ENCODE measurements around the gene NEDD4L. TPM values are rescaled to one million over a fixed set of nuclear protein-coding genes. Genes with fewer than 3 reads are reported as not detected.

The NEDD4L gene
- total and polyA plus RNA-seq, 5 donors from 2014 or later = 4.4 to 19.6 (median 7.8) TPM

DNA sequence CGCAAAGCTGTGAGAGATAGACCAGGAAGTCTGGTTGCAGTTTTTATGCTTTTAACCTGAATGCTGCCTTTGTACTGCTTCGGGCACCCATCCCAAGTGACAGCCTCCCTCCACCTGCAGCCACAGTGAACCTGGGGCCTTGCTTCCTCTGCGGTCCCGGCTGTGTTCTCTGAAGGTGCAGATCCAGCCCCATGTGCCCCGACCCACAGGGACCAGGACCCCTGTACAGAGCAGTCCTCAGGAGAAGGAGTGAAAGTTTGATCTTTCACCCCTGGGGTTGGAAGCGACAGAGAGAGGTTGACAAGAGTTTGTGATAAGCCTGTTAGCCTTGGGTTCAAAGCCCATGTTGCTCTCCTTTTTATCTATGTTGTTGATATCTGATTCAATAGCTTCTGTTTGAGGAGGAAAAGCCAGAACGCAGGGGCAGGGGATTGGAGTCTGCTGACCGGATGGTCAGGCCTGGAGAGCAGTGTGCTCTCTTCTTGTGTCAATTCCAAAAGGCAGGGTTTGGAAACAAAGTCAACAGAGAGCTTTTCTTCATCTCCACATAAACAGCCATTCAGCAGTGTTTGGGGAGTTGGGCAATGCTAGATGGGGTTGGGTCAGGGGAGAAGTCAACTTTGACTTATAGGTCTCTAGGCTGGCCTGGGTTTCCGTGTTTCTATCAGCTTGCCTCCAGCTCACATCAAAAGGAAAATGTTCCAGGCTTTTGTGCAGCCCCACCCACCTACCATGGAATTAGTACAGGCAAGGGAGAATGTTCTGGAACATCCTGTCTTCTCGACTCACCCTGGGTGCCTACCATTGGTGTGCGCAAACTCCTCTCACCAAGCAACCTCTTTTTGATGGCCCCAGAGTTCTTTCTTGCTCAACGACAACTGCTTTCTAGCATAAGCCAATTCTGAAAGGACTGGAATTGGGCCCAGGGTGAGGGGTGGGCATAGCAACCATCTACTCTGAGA lies 369.9 kb downstream of the NEDD4L start:
- no peaks in the 10 kb centered on the region for H3K9me3 Mint-ChIP-seq

GRCh38 chr18:58416014-58416703 lies 372.1 kb downstream of the NEDD4L start:
- Mint-ChIP-seq H3K27me3 (peaks cover 25% of the 10 kb centered on the region), H3K36me3 (no peaks in the 10 kb centered on the region), H3K9me3 (peaks cover 0 to 5% (median 0%) of the 10 kb centered on the region in 7 donors), H3K4me1 (no peaks in the 10 kb centered on the region), H3K4me3 (no peak overlapping the region), H3K27ac (no peak overlapping the region)
- H3K27ac ChIP-seq (ENCODE audit: insufficient read depth, low read length, poor library complexity, severe bottlenecking) = no peak overlapping the region
- DNase-seq = no peak
- ATAC-seq (ENCODE audit: low read depth in 2 of 2) = no peak
- H3K36me3 ChIP-seq (ENCODE audit: control insufficient read depth, insufficient read depth, low read length) = no peaks in the 10 kb centered on the region
- H3K4me3 ChIP-seq (ENCODE audit: low read depth, low read length) = no peak overlapping the region
- no peaks in the 10 kb centered on the region for H3K27me3 ChIP-seq (ENCODE audit: control insufficient read depth, insufficient read depth, low read length)
- no peaks in the 10 kb centered on the region for H3K4me1 ChIP-seq (ENCODE audit: control insufficient read depth, insufficient read depth, low read length, poor library complexity, severe bottlenecking)
- H3K9me3 ChIP-seq (ENCODE audit: control insufficient read depth in 2 of 2, low read length in 2 of 2) = no peaks in the 10 kb centered on the region

More for the DNA sequence above, 369.9 kb downstream of the NEDD4L start:
- Histone ChIP-seq H3K4me1 (ENCODE audit: control insufficient read depth, insufficient read depth, low read length, poor library complexity, severe bottlenecking) (no peaks in the 10 kb centered on the region), H3K9me3 (ENCODE audit: control insufficient read depth in 2 of 2, low read length in 2 of 2) (no peaks in the 10 kb centered on the region), H3K4me3 (ENCODE audit: low read depth, low read length) (no peak overlapping the region), H3K27ac (ENCODE audit: insufficient read depth, low read length, poor library complexity, severe bottlenecking) (no peak overlapping the region), H3K27me3 (ENCODE audit: control insufficient read depth, insufficient read depth, low read length) (no peaks in the 10 kb centered on the region), H3K36me3 (ENCODE audit: control insufficient read depth, insufficient read depth, low read length) (no peaks in the 10 kb centered on the region)
- DNase-seq = no peak
- ATAC-seq (ENCODE audit: low read depth in 2 of 2) = no peak
- Mint-ChIP-seq H3K27me3 (peaks cover 26% of the 10 kb centered on the region), H3K36me3 (no peaks in the 10 kb centered on the region), H3K4me3 (no peak overlapping the region), H3K27ac (no peak overlapping the region), H3K4me1 (no peaks in the 10 kb centered on the region)

DNA sequence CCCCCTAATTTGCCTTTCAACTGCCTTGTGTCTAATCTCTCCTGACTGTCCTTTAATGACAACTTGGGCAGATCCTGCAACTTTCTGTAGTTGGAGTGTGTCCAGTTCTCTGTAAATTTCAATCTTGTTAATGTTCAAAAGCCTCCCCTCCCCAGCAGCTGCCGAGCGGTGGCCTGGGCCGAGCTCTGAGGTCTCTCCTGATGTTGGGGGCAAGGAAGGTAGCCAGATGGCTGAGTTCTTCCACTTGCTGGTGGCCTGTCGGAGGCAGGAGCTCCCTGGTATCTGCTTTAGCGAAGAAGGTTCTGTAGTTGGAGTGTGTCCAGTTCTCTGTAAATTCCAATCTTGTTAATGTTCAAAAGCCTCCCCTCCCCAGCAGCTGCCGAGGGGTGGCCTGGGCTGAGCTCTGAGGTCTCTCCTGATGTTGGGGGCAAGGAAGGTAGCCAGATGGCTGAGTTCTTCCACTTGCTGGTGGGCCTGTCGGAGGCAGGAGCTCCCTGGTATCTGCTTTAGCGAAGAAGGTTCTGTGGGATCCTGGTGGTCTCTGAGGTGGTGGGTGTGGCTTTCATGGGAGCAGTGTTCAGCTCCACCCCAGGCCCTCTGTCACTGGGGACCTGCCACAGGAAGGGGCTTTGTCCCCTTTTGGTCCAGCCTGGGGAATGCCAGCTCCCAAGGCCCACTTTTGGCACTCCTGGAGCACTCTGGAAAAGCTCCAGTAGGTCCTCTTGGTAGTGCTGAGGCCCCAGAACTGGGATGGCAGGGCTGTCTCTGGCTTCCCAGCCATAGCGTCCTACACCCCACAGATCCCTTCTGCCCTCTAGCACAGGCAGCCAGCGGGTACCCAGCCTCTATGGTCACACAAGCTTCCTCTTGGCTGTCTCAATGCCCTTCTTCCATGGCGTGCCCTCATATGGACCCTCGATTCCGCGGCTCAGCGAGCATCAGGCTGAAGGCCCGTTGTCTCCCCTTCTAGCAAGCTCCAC lies 373.0 kb downstream of the NEDD4L start:
- Mint-ChIP-seq H3K4me3 (no peak overlapping the region), H3K36me3 (no peaks in the 10 kb centered on the region), H3K27ac (no peak overlapping the region), H3K4me1 (no peaks in the 10 kb centered on the region), H3K27me3 (peaks cover 22% of the 10 kb centered on the region), H3K9me3 (peaks cover 0 to 5% (median 0%) of the 10 kb centered on the region in 7 donors)
- H3K27ac ChIP-seq (ENCODE audit: insufficient read depth, low read length, poor library complexity, severe bottlenecking) = no peak overlapping the region
- no peaks in the 10 kb centered on the region for H3K27me3 ChIP-seq (ENCODE audit: control insufficient read depth, insufficient read depth, low read length)
- H3K4me1 ChIP-seq (ENCODE audit: control insufficient read depth, insufficient read depth, low read length, poor library complexity, severe bottlenecking) = no peaks in the 10 kb centered on the region
- ATAC-seq (ENCODE audit: low read depth in 2 of 2) (no peak), DNase-seq (no peak)
- H3K36me3 ChIP-seq (ENCODE audit: control insufficient read depth, insufficient read depth, low read length) = no peaks in the 10 kb centered on the region
- no peaks in the 10 kb centered on the region for H3K9me3 ChIP-seq (ENCODE audit: control insufficient read depth in 2 of 2, low read length in 2 of 2)
- no peak overlapping the region for H3K4me3 ChIP-seq (ENCODE audit: low read depth, low read length)

- no peak for DNase-seq
- H3K36me3 ChIP-seq (ENCODE audit: control insufficient read depth, insufficient read depth, low read length) = no peaks in the 10 kb centered on the region
- H3K27me3 ChIP-seq (ENCODE audit: control insufficient read depth, insufficient read depth, low read length) = no peaks in the 10 kb centered on the region
- no peak overlapping the region for H3K27ac ChIP-seq (ENCODE audit: insufficient read depth, low read length, poor library complexity, severe bottlenecking)
- H3K27me3 Mint-ChIP-seq = peaks cover 21% of the 10 kb centered on the region
- no peak overlapping the region for H3K27ac Mint-ChIP-seq
- H3K36me3 Mint-ChIP-seq = no peaks in the 10 kb centered on the region
- no peaks in the 10 kb centered on the region for H3K4me1 ChIP-seq (ENCODE audit: control insufficient read depth, insufficient read depth, low read length, poor library complexity, severe bottlenecking)
- no peaks in the 10 kb centered on the region for H3K4me1 Mint-ChIP-seq
- ATAC-seq (ENCODE audit: low read depth in 2 of 2) = no peak
- no peak overlapping the region for H3K4me3 ChIP-seq (ENCODE audit: low read depth, low read length)
- no peaks in the 10 kb centered on the region for H3K9me3 ChIP-seq (ENCODE audit: control insufficient read depth in 2 of 2, low read length in 2 of 2)
- no peak overlapping the region for H3K4me3 Mint-ChIP-seq
- peaks cover 0 to 5% (median 0%) of the 10 kb centered on the region in 7 donors for H3K9me3 Mint-ChIP-seq
Observed at GRCh38 chr18:58417752-58418151, 373.7 kb downstream of the NEDD4L start.

GRCh38 chr18:58418361-58418760 lies 374.3 kb downstream of the NEDD4L start:
- H3K4me1 ChIP-seq (ENCODE audit: control insufficient read depth, insufficient read depth, low read length, poor library complexity, severe bottlenecking) = no peaks in the 10 kb centered on the region
- H3K9me3 Mint-ChIP-seq = peaks cover 0 to 5% (median 0%) of the 10 kb centered on the region in 7 donors
- no peaks in the 10 kb centered on the region for H3K4me1 Mint-ChIP-seq
- H3K4me3 Mint-ChIP-seq = no peak overlapping the region
- no peaks in the 10 kb centered on the region for H3K36me3 Mint-ChIP-seq
- H3K9me3 ChIP-seq (ENCODE audit: control insufficient read depth in 2 of 2, low read length in 2 of 2) = no peaks in the 10 kb centered on the region
- peaks cover 24% of the 10 kb centered on the region for H3K27me3 Mint-ChIP-seq
- no peak overlapping the region for H3K27ac ChIP-seq (ENCODE audit: insufficient read depth, low read length, poor library complexity, severe bottlenecking)
- no peak overlapping the region for H3K4me3 ChIP-seq (ENCODE audit: low read depth, low read length)
- no peak for ATAC-seq (ENCODE audit: low read depth in 2 of 2)
- no peaks in the 10 kb centered on the region for H3K36me3 ChIP-seq (ENCODE audit: control insufficient read depth, insufficient read depth, low read length)
- no peak for DNase-seq
- H3K27me3 ChIP-seq (ENCODE audit: control insufficient read depth, insufficient read depth, low read length) = no peaks in the 10 kb centered on the region
- no peak overlapping the region for H3K27ac Mint-ChIP-seq

- ATAC-seq (ENCODE audit: low read depth in 2 of 2) (no peak), DNase-seq (no peak)
- Mint-ChIP-seq H3K36me3 (no peaks in the 10 kb centered on the region), H3K4me1 (no peaks in the 10 kb centered on the region), H3K9me3 (peaks cover 0 to 5% (median 0%) of the 10 kb centered on the region in 7 donors), H3K4me3 (no peak overlapping the region), H3K27ac (no peak overlapping the region), H3K27me3 (peaks cover 23% of the 10 kb centered on the region)
- Histone ChIP-seq H3K4me1 (ENCODE audit: control insufficient read depth, insufficient read depth, low read length, poor library complexity, severe bottlenecking) (no peaks in the 10 kb centered on the region), H3K36me3 (ENCODE audit: control insufficient read depth, insufficient read depth, low read length) (no peaks in the 10 kb centered on the region), H3K27me3 (ENCODE audit: control insufficient read depth, insufficient read depth, low read length) (no peaks in the 10 kb centered on the region), H3K27ac (ENCODE audit: insufficient read depth, low read length, poor library complexity, severe bottlenecking) (no peak overlapping the region), H3K4me3 (ENCODE audit: low read depth, low read length) (no peak overlapping the region), H3K9me3 (ENCODE audit: control insufficient read depth in 2 of 2, low read length in 2 of 2) (no peaks in the 10 kb centered on the region)
Observed at GRCh38 chr18:58419587-58420199, 375.7 kb downstream of the NEDD4L start.

DNA sequence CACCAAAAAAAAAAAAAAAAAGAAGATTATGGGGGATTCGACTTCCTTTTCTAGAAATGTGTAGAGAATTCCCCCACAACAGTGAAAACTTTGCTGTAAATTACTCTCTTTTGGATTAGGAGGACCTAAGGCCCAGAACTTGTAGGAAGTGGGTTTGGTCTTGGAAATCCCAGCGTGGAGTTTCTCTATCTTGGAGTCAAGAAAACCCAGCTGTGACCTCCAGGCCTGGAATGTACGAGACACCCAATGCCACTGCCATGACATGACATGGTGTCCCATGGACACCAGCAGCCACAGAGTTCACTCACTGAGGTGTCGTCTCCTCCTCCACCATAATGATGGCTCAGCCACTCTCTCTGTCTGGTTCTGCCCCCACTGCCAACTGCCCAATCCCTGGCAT lies 382.6 kb downstream of the NEDD4L start:
- Histone ChIP-seq H3K27me3 (ENCODE audit: control insufficient read depth, insufficient read depth, low read length) (no peaks in the 10 kb centered on the region), H3K9me3 (ENCODE audit: control insufficient read depth in 2 of 2, low read length in 2 of 2) (no peaks in the 10 kb centered on the region), H3K27ac (ENCODE audit: insufficient read depth, low read length, poor library complexity, severe bottlenecking) (no peak overlapping the region), H3K4me1 (ENCODE audit: control insufficient read depth, insufficient read depth, low read length, poor library complexity, severe bottlenecking) (no peaks in the 10 kb centered on the region), H3K36me3 (ENCODE audit: control insufficient read depth, insufficient read depth, low read length) (no peaks in the 10 kb centered on the region), H3K4me3 (ENCODE audit: low read depth, low read length) (no peak overlapping the region)
- DNase-seq (no peak), ATAC-seq (ENCODE audit: low read depth in 2 of 2) (no peak)
- no peaks in the 10 kb centered on the region for H3K4me1 Mint-ChIP-seq
- H3K4me3 Mint-ChIP-seq = no peak overlapping the region
- H3K27me3 Mint-ChIP-seq = peaks cover 5% of the 10 kb centered on the region
- no peaks in the 10 kb centered on the region for H3K36me3 Mint-ChIP-seq
- no peaks in the 10 kb centered on the region for H3K9me3 Mint-ChIP-seq
- no peak overlapping the region for H3K27ac Mint-ChIP-seq

Data from CD4-positive, CD25-positive, alpha-beta regulatory T cell (primary cell).